Tibial artery (tissue), 4 donors: ENCODE results near the gene UGT1A7.

Source experiments
- DNase-seq, 2 donors: peaks; one replicate each; pipeline ENCODE4 v3.0.0-alpha.2; 2019
- H3K27ac ChIP-seq, 2 donors: fragments of 200-600 bp; sonication (generic) in 1 of 2; 1 replicate in 1 of 2; 2 replicates in 1 of 2; pipeline ENCODE4 v1.5.1; 2018 to 2019; ENCODE audit warnings: mild to moderate bottlenecking in 1 of 2
- H3K27me3 ChIP-seq, 2 donors: fragments of 200-600 bp; sonication (generic) in 1 of 2; one replicate each; pipeline versions ENCODE4 v1.5.1 to v1.6.0; 2016 to 2019
- H3K36me3 ChIP-seq, 3 donors: fragments of 200-600 bp; sonication (generic) in 2 of 3; one replicate each; pipeline ENCODE4 v1.5.1; 2016 to 2019; ENCODE audit warnings: mild to moderate bottlenecking in 2 of 3
- H3K4me1 ChIP-seq, 4 donors: fragments of 200-600 bp; sonication (generic) in 2 of 4; 1 replicate in 3 of 4; 2 replicates in 1 of 4; pipeline ENCODE4 v1.5.1; 2016 to 2019
- H3K4me3 ChIP-seq, 2 donors: fragments of 200-600 bp; sonication (generic) in 1 of 2; 1 replicate in 1 of 2; 2 replicates in 1 of 2; pipeline ENCODE4 v1.5.1; 2018 to 2019; ENCODE audit warnings: mild to moderate bottlenecking in 2 of 2
- H3K9me3 ChIP-seq, 3 donors: fragments of 200-600 bp; sonication (generic) in 1 of 3; one replicate each; pipeline ENCODE4 v1.5.1; 2016 to 2019
- CTCF ChIP-seq, 2 experiments: fragments of 200-600 bp in 1 of 2; fragments of 450-650 bp in 1 of 2; IDR thresholded peaks; one replicate each; pipeline ENCODE4 v1.5.1; 2017 to 2019; ENCODE audit warnings: antibody characterized with exemption in 2 of 2, mild to moderate bottlenecking in 1 of 2, moderate library complexity in 1 of 2
- intact Hi-C: fragments of 100-400 bp; cut with DNase I; formaldehyde crosslinking; loops from one replicate; pipeline ENCODE4 v1.15.0; 2023; ENCODE audit warnings: low total_unique reads

The UGT1A7 gene

GRCh38 chr2:233772153-233772552 lies 90.5 kb downstream of the UGT1A7 start:
- no peak overlapping the region for H3K27ac ChIP-seq
- H3K9me3 ChIP-seq: peaks cover 0 to 7% (median 3%) of the 10 kb centered on the region in 3 donors
- H3K4me3 ChIP-seq: no peak overlapping the region
- no peaks in the 10 kb centered on the region for H3K36me3 ChIP-seq
- H3K4me1 ChIP-seq: no peaks in the 10 kb centered on the region
- intact Hi-C loops: no loop called here
- TF ChIP-seq CTCF (IDR thresholded peaks at IDR 0.05): no peak
- DNase-seq: no peak
- H3K27me3 ChIP-seq: no peaks in the 10 kb centered on the region

GRCh38 chr2:233772583-233772982 lies 90.9 kb downstream of the UGT1A7 start:
- no peak overlapping the region for H3K27ac ChIP-seq
- H3K27me3 ChIP-seq: no peaks in the 10 kb centered on the region
- DNase-seq: no peak
- intact Hi-C loops: no loop called here
- no peak overlapping the region for H3K4me3 ChIP-seq
- H3K4me1 ChIP-seq: no peaks in the 10 kb centered on the region
- H3K36me3 ChIP-seq: no peaks in the 10 kb centered on the region
- H3K9me3 ChIP-seq: peaks cover 0 to 7% (median 5%) of the 10 kb centered on the region in 3 donors
- no peak for TF ChIP-seq CTCF (IDR thresholded peaks at IDR 0.05)

GRCh38 chr2:233773854-233774253 lies 92.2 kb downstream of the UGT1A7 start:
- intact Hi-C loops: no loop called here
- no peaks in the 10 kb centered on the region for H3K27me3 ChIP-seq
- no peak for TF ChIP-seq CTCF (IDR thresholded peaks at IDR 0.05)
- H3K4me3 ChIP-seq: no peak overlapping the region
- H3K4me1 ChIP-seq: no peaks in the 10 kb centered on the region
- no peak overlapping the region for H3K27ac ChIP-seq
- peaks cover 0 to 7% (median 5%) of the 10 kb centered on the region in 3 donors for H3K9me3 ChIP-seq
- no peak for DNase-seq
- H3K36me3 ChIP-seq: no peaks in the 10 kb centered on the region

GRCh38 chr2:233775414-233775813 lies 93.7 kb downstream of the UGT1A7 start:
- no peak for DNase-seq
- no peak for TF ChIP-seq CTCF (IDR thresholded peaks at IDR 0.05)
- H3K4me1 ChIP-seq: no peaks in the 10 kb centered on the region
- H3K4me3 ChIP-seq: no peak overlapping the region
- no peaks in the 10 kb centered on the region for H3K27me3 ChIP-seq
- peaks cover 0 to 7% (median 5%) of the 10 kb centered on the region in 3 donors for H3K9me3 ChIP-seq
- intact Hi-C loops: no loop called here
- H3K27ac ChIP-seq: no peak overlapping the region
- no peaks in the 10 kb centered on the region for H3K36me3 ChIP-seq

- Histone ChIP-seq H3K4me1 (no peaks in the 10 kb centered on the region), H3K27me3 (no peaks in the 10 kb centered on the region), H3K4me3 (no peak within 1 kb of the TSS), H3K27ac (no peak within 1 kb of the TSS), H3K9me3 (peaks cover 0 to 7% (median 5%) of the 10 kb centered on the region in 3 donors), H3K36me3 (no peaks in the 10 kb centered on the region)
- DNase-seq: no peak
- no peak for TF ChIP-seq CTCF (IDR thresholded peaks at IDR 0.05)
- intact Hi-C loops: no loop called here
Observed at GRCh38 chr2:233778030-233778429, 96.3 kb downstream of the UGT1A7 start, which contains the start of gene MROH2A. TSS of gene MROH2A (plus strand) at chr2:233778330. CDS start at chr2:233779359, 1,029 bp downstream.

GRCh38 chr2:233779722-233780121 lies 98.0 kb downstream of the UGT1A7 start:
- no peak overlapping the region for H3K27ac ChIP-seq
- peaks cover 0 to 7% (median 5%) of the 10 kb centered on the region in 3 donors for H3K9me3 ChIP-seq
- no peaks in the 10 kb centered on the region for H3K27me3 ChIP-seq
- H3K36me3 ChIP-seq: no peaks in the 10 kb centered on the region
- no peaks in the 10 kb centered on the region for H3K4me1 ChIP-seq
- no peak for TF ChIP-seq CTCF (IDR thresholded peaks at IDR 0.05)
- H3K4me3 ChIP-seq: no peak overlapping the region
- intact Hi-C loops: no loop called here
- DNase-seq: no peak
